SHP77 treated with DMSO at 0.1 percent for 48 hours (cell line): ENCODE data around the gene RASA2.

Experiments
- DNase-seq: peaks from one replicate; lab custom pipeline; 2025; lab: John Stamatoyannopoulos, UW

RASA2 gene

GRCh38 chr3:141486746-141487520 lies at the start of gene RASA2:
TSS of gene RASA2 (plus strand) at chr3:141487027. CDS start at chr3:141487084, 57 bp downstream.
- DNase-seq, result peak; percentile 35

DNA sequence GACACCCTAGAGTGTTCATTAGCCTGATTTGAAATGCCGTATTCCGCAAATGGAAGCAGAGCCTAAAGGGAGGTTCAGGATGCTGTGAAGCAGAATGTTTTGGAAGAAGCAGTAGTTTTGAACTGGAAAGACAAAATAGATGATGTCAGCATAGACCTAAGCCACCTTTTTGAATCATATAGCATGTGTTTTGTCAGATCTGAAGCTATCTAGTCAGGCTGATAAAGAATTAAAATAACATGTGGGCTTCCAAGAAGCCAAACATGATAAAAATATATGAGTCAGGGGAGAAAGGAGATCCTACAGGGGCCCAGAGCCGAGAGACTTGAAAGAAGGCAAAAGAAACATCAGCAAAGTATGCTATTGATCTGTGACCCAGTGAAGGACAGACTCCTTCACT lies 47.2 kb upstream of the RASA2 start:
- DNase-seq, result no peak

- DNase-seq, result no peak
Observed at GRCh38 chr3:141440942-141441341, 45.9 kb upstream of the RASA2 start.

- DNase-seq, result peak; percentile 23
Observed at GRCh38 chr3:141441381-141442364, 45.2 kb upstream of the RASA2 start.

- DNase-seq, result no peak
Observed at GRCh38 chr3:141442446-141442845, 44.4 kb upstream of the RASA2 start.

GRCh38 chr3:141442914-141443313 lies 43.9 kb upstream of the RASA2 start:
- DNase-seq, result no peak

- DNase-seq, result no peak
Observed at GRCh38 chr3:141444586-141445285, 42.1 kb upstream of the RASA2 start.

- no peak for DNase-seq
Observed at GRCh38 chr3:141445990-141446389, 40.8 kb upstream of the RASA2 start.

DNA sequence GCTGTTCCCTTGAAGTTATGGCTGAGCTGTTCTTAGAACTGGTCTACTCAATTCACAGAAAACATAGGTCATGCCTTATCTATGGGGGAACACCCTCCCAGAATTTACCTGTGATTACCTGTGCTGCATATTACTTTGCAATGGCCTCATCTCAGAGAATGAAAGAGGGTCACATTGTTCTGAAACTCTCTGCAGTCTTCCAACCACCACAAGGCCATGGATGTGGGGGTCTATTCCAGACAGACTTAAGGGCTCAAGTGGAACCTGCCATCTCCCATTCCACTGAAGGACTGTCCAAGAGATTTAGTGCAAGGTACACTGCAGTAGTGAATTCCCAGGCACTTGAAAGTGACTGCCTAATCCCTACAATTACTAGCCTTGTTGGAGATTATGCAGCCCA lies 40.1 kb upstream of the RASA2 start:
- DNase-seq, result no peak

DNA sequence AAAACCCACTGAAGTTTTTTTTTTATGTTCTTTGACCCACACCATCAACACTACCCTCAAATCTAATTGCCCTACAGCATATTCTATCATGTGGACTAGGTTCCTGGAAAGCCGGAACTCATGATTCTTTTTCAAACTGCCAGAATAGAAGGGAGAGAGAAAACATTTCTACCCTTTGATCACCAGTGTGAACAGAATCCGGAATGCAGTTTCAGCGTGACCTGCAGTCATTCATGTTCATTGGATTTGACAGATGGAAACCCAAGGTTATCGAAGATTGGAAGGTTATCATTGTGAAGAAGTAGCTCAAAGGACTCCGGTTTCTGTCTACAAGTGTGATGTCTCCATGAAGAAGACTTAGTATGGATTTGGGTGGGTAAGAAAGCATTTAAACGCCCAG lies 39.4 kb upstream of the RASA2 start:
- DNase-seq, result no peak

DNA sequence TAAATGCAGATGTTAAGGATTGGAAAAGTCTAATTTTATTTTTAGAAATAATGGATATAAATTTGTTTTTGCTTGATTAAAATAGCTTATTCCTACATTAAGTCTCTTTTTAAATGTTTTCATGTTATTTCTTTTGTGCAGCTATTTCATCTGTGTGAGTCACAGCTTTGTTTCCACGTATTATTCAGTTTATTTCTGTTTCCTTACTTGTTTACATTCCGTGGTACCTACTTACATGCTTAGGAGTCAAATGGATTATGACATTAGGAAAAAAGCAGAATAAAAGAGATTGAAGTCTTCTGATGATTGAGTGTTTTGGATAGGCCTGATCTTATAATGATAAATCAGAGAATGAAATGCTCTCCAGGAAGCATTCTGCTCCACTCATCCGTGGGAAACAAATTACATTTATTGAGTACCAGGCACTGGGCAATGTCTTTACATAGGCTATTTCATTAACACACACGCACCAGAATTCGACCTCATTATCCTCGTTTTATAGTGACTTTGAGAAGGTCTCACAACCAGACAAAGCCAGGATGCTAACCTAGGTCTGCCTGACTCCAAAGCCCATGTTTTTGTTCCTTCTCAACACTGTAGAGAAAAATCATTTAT lies 38.1 kb upstream of the RASA2 start:
- DNase-seq, result no peak

DNA sequence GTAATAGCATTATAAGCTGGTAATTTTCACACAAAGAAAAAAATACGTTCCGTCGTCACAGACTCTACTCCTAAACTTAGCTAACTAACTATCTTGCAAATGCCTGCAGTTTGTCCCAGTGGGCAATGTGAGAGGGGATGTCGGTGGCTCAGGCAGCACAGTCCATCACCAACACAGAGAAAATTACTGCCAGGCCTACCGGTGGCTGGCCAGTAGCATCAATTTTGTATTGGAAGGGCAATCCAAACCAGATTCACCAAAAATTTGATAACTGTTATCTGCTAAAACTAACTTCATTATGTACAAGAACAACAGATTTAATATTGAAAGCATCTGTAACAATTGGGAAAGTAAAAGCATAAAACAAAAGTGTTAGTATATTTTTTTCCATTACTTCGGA lies 37.4 kb upstream of the RASA2 start:
- no peak for DNase-seq

GRCh38 chr3:141450727-141451375 lies 36.0 kb upstream of the RASA2 start:
- DNase-seq, result no peak

- DNase-seq, result no peak
Observed at GRCh38 chr3:141452045-141452444, 34.8 kb upstream of the RASA2 start.

DNA sequence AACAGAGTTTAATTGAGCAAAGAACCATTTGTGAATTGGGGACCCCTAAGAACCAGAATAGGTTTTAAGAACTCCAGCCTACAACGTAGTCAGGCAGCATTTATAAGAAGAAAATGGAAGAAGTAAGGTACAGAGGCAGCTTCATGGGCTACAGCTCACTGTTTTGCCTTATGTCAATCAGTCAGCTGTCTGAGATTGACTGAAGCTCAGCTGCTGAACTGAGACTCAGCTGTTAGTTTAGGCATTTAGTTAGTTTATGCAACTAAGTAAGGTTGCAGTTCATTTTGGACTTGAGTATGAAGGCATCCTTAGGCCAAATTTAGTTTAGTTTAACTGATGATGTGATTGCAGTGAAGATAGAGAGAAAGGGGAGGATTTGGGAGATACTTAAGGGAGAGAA lies 34.1 kb upstream of the RASA2 start:
- no peak for DNase-seq

- DNase-seq, result no peak
Observed at GRCh38 chr3:141454054-141454453, 32.8 kb upstream of the RASA2 start.

DNA sequence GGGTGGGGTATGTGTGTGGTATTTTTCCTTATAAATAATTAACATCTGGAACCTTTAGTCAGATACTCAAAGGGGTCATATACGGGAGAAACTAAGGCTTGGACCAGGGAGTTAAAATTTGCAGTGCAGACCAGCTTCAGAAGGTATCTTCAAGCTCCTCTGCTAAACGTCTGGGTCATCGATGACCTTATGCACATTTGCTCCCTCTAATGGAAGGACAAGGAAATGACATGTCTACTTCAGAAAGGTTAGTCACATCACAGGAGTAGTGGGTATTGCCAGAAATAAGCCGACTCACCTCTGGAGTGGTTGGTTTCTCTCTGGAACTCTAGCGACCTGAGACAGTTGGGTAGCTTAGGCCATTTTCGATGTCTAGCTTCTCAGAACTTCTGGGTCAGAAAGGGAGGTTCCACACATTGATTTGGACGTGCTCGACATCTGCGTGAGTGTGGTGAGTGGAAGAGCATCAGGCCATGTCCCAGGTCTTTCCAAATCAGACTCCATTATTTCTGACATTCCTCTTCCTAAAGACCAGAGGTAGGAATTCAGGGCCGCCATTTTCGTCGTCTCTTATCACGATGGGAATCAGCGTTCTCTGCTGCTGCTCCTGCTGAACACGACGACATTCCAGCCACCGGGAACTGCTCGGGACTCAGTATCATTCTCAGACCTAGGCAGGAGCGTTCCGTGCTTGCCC lies 31.8 kb upstream of the RASA2 start:
- DNase-seq, result peak; percentile 77

DNA sequence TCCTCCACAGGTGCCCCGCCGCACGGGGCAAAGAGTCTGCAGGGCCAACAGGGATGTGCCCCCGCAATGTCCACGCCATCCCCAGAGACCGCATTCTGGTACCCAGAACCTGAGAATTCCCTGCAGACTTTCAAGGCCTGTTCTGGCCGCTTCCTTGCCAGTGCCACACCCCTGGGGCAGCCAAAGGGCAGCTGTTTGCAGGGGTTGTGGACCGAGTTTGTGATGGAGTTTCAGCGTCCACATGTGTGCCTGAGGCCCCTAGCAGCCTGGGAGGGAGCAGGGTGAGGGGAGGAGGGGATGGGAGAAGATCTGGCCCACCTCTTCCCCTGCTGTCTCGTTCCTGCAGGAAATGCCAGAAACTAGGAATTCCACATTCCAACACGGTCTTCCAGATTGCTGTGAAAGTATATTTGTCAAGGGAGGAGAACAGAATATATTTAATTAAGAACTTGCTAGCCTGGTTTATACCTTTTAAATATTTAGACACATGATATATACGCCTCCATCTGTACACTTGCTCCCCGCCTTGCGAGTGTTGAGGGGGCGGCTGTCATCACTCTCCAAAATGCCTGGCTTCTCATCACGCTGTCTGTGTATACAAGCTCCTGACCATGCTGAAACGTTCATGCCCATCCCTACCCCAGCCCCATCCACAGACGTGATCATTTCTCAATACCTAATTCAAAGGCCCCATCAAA lies 31.1 kb upstream of the RASA2 start:
- no peak for DNase-seq

DNA sequence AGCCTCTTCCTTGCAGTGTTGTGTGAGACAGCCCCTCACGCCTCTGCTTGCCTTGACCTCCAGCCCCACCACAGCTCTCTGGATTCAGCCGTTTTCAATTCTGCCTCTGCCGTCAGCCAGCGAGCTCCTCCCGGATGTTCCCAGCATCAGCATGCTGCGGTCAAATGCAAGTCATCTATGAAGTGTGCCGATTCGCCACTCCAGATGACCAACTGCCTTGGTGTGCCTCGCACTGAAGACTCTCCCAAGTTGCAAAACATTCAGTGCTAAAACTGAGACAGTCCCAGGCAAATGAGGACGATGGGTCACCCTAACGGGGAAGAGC lies 30.6 kb upstream of the RASA2 start:
- no peak for DNase-seq

GRCh38 chr3:141457624-141458236 lies 29.1 kb upstream of the RASA2 start:
- DNase-seq, result no peak
